ENCODE measurements around the gene PCBD1. TPM values are rescaled to one million over a fixed set of nuclear protein-coding genes. Genes with fewer than 3 reads are reported as not detected.

Gene PCBD1
- total RNA-seq, 1 experiment from 2014 or later = 163 TPM

- Histone ChIP-seq H3K4me1 (ENCODE audit: control insufficient read depth in 1 of 2, insufficient read depth in 2 of 2, low read length in 2 of 2) (no peaks in the 10 kb centered on the region), H3K79me2 (ENCODE audit: insufficient read depth, low read length) (no peaks in the 10 kb centered on the region), H3K4me2 (ENCODE audit: low read length) (no peak overlapping the region), H3K9me3 (ENCODE audit: control insufficient read depth in 1 of 2, insufficient read depth in 1 of 2, low read depth in 1 of 2, low read length in 2 of 2) (no peaks in the 10 kb centered on the region), H3K9ac (ENCODE audit: low read length) (no peak overlapping the region), H4K20me1 (ENCODE audit: insufficient read depth) (no peaks in the 10 kb centered on the region), H3K36me3 (ENCODE audit: control insufficient read depth in 1 of 2, insufficient read depth in 2 of 2, low read length in 2 of 2) (peaks cover 5 to 27% of the 10 kb centered on the region in 2 experiments; a peak in 2 of 4 replicates), H3K9me2 (ENCODE audit: insufficient read depth) (no peaks in the 10 kb centered on the region), H3K27me3 (ENCODE audit: insufficient read depth, low read length) (no peaks in the 10 kb centered on the region), H3K4me3 (replicated peaks in 1 of 2; ENCODE audit: low read depth in 1 of 2, low read length in 2 of 2) (no peak overlapping the region), H3K27ac (ENCODE audit: low read depth, low read length) (no peak overlapping the region), H2AFZ (ENCODE audit: low read depth, low read length, poor library complexity, severe bottlenecking) (no peak overlapping the region)
- intact Hi-C loops (cut with micrococcal nuclease) = no loop called here
- no peak for ATAC-seq
- RAD21 ChIA-PET (ENCODE audit: low non-redundant PET in 1 of 2, low total read pairs in 2 of 2, uncharacterized antibody in 2 of 2, unreplicated experiment in 2 of 2) = no interaction called here
- DNase-seq (ENCODE audit: low read depth, low spot score) = no peak
- TF ChIP-seq ATF3 (IDR thresholded peaks at IDR 0.05) = no peak
- TF ChIP-seq REST (IDR thresholded peaks at IDR 0.05; ENCODE audit: low read depth) = no peak
- TF ChIP-seq POLR2A (IDR thresholded peaks at IDR 0.05; ENCODE audit: borderline replicate concordance, extremely low read depth, insufficient read depth, insufficient read length) = no peak
- TF ChIP-seq ELF1 (IDR thresholded peaks at IDR 0.05; ENCODE audit: borderline replicate concordance, low read depth) = no peak
- no peak for TF ChIP-seq SP1 (IDR thresholded peaks at IDR 0.05; ENCODE audit: low read depth)
- TF ChIP-seq FOSL1 (IDR thresholded peaks at IDR 0.05; ENCODE audit: low read depth) = no peak
- no peak for TF ChIP-seq MAX (IDR thresholded peaks at IDR 0.05)
- no peak for TF ChIP-seq EGR1 (IDR thresholded peaks at IDR 0.05; ENCODE audit: low read depth)
- no peak for TF ChIP-seq EZH2 (IDR thresholded peaks at IDR 0.05)
- no peak for TF ChIP-seq SIN3A (IDR thresholded peaks at IDR 0.05; ENCODE audit: low read depth)
- TF ChIP-seq ZBTB33 (IDR thresholded peaks at IDR 0.05; ENCODE audit: extremely low read depth, insufficient replicate concordance, low read length) = no peak
- TF ChIP-seq CEBPB (IDR thresholded peaks at IDR 0.05; ENCODE audit: low read depth) = no peak
- TF ChIP-seq RAD21 (IDR thresholded peaks at IDR 0.05; ENCODE audit: low read depth) = no peak
- no peak for TF ChIP-seq SRF (IDR thresholded peaks at IDR 0.05; ENCODE audit: low read depth)
- no peak for TF ChIP-seq ZFX (IDR thresholded peaks at IDR 0.05)
- TF ChIP-seq POLR2AphosphoS5 (IDR thresholded peaks at IDR 0.05; ENCODE audit: low read depth, low read length) = no peak
- TF ChIP-seq CBX3 (IDR thresholded peaks at IDR 0.05; ENCODE audit: low read depth) = no peak
- no peak for TF ChIP-seq EZH2phosphoT487 (IDR thresholded peaks at IDR 0.05; ENCODE audit: borderline replicate concordance)
- TF ChIP-seq JUND (IDR thresholded peaks at IDR 0.05) = no peak
- TF ChIP-seq ZNF274 (IDR thresholded peaks at IDR 0.05; ENCODE audit: low read depth, low read length) = no peak
- BruUV-seq (replicated peaks) = no TSS peak
- POLR2A ChIA-PET = interaction anchor here (0.7 kb wide), 1 partner anchor 266 kb away, joined by 3 read pairs; no protein-coding TSS in a partner anchor
- CTCF ChIA-PET = no interaction called here
Observed at GRCh38 chr10:70872291-70872690, 16.1 kb downstream of the PCBD1 start.
